B cell (primary cell): ENCODE measurements around the gene SLC15A4. TPM values are rescaled to one million over a fixed set of nuclear protein-coding genes. Genes with fewer than 3 reads are reported as not detected.
"Not testable (repeated sequence)": the region's sequence is repeated elsewhere in the genome, so short reads cannot be mapped to it uniquely, and the experiment has no call there.

ENCODE experiments used
- ATAC-seq: fragments of 200-7000 bp; cut with Tn5 transposase; one replicate; pipeline ENCODE4 v1.10.0; 2021; ENCODE audit warnings: low read depth, mild to moderate bottlenecking, moderate number of reproducible peaks, moderate library complexity
- CTCF ChIA-PET: fragments of 350-600 bp; sonication (Branson Sonifier 250); formaldehyde crosslinking; loops from one replicate; lab custom pipeline; 2021; ENCODE audit warnings: antibody characterized with exemption, inconsistent platforms; lab: Charles Lee
- POLR2A ChIA-PET: fragments of 350-600 bp; sonication (Branson Sonifier 250); formaldehyde crosslinking; loops from one replicate; lab custom pipeline; 2021; ENCODE audit warnings: antibody characterized with exemption; lab: Charles Lee
- DNase-seq: peaks from one replicate; pipeline ENCODE4 v3.0.0; 2013
- H2AFZ ChIP-seq: 2 replicates; pipeline ENCODE4 v1.6.1; 2012; ENCODE audit warnings: mild to moderate bottlenecking, low read depth, low read length; ENCODE audit not compliant: insufficient read depth, poor library complexity, severe bottlenecking
- H3K27ac ChIP-seq, 2 donors: 1 replicate in 1 of 2; 2 replicates in 1 of 2; pipeline ENCODE4 v1.5.1; 2012 to 2013; ENCODE audit warnings: low read length in 2 of 2, mild to moderate bottlenecking in 2 of 2, moderate library complexity in 1 of 2
- H3K27me3 ChIP-seq, 4 experiments: fragments of 200-600 bp in 1 of 4; sonication (generic) in 1 of 4; replicated peaks in 1 of 4; 1 replicate in 2 of 4; 2 replicates in 2 of 4; pipeline versions ENCODE4 v1.6.1 to v1.7.0; 2013 to 2016; ENCODE audit warnings: low read length in 3 of 4, mild to moderate bottlenecking in 2 of 4, mixed read lengths in 1 of 4, moderate library complexity in 1 of 4; ENCODE audit not compliant: insufficient read depth in 4 of 4, control insufficient read depth in 3 of 4; ENCODE audit errors: control extremely low read depth in 1 of 4
- H3K36me3 ChIP-seq, 2 experiments: replicated peaks in 1 of 2; 1 replicate in 1 of 2; 2 replicates in 1 of 2; pipeline versions ENCODE4 v1.6.1 to v1.7.1; 2013; ENCODE audit warnings: low read length in 1 of 2; ENCODE audit not compliant: insufficient read depth in 2 of 2, control insufficient read depth in 1 of 2; ENCODE audit errors: control extremely low read depth in 1 of 2, extremely low read depth in 1 of 2
- H3K4me1 ChIP-seq, 2 donors: fragments of 200-600 bp in 1 of 2; sonication (generic) in 1 of 2; 1 replicate in 1 of 2; 2 replicates in 1 of 2; pipeline versions ENCODE4 v1.5.1 to v1.6.1; 2013 to 2017; ENCODE audit warnings: low read length in 2 of 2; ENCODE audit not compliant: control insufficient read depth in 2 of 2, insufficient read depth in 2 of 2
- H3K4me2 ChIP-seq: replicated peaks from 2 replicates; pipeline ENCODE3; 2012; ENCODE audit warnings: mild to moderate bottlenecking, low read depth, low read length; ENCODE audit not compliant: poor library complexity, severe bottlenecking
- H3K4me3 ChIP-seq, 5 experiments: fragments of 200-600 bp in 1 of 5; sonication (generic) in 1 of 5; 1 replicate in 3 of 5; 2 replicates in 2 of 5; pipeline versions ENCODE4 v1.5.1 to v1.7.0; 2011 to 2016; ENCODE audit warnings: low read length in 4 of 5, mild to moderate bottlenecking in 4 of 5, low read depth in 2 of 5, control low read depth in 1 of 5, moderate library complexity in 1 of 5; ENCODE audit not compliant: insufficient read depth in 1 of 5; ENCODE audit errors: control extremely low read depth in 1 of 5, extremely low read depth in 1 of 5
- H3K79me2 ChIP-seq: fragments of 200-600 bp; sonication (generic); one replicate; pipeline ENCODE4 v1.6.0; 2016; ENCODE audit warnings: low read length; ENCODE audit not compliant: control insufficient read depth, insufficient read depth
- H3K9ac ChIP-seq: fragments of 200-600 bp; sonication (generic); 2 replicates; pipeline ENCODE4 v1.6.1; 2017; ENCODE audit warnings: mild to moderate bottlenecking, low read length, moderate library complexity
- H3K9me3 ChIP-seq, 3 donors: one replicate each; pipeline versions ENCODE4 v1.6.1 to v1.7.1; 2013; ENCODE audit warnings: low read length in 2 of 3; ENCODE audit not compliant: control insufficient read depth in 2 of 3, insufficient read depth in 1 of 3; ENCODE audit errors: control extremely low read depth in 1 of 3
- H4K20me1 ChIP-seq: 2 replicates; pipeline ENCODE4 v1.6.0; 2012; ENCODE audit warnings: mild to moderate bottlenecking, low read length; ENCODE audit not compliant: insufficient read depth, control insufficient read depth, poor library complexity, severe bottlenecking
- H3K27ac Mint-ChIP-seq: one replicate; pipeline ENCODE4 v1.8.0; 2021; ENCODE audit warnings: mixed read lengths
- H3K27me3 Mint-ChIP-seq: one replicate; pipeline ENCODE4 v1.8.0; 2021; ENCODE audit warnings: mixed read lengths
- H3K4me1 Mint-ChIP-seq: one replicate; pipeline ENCODE4 v1.8.0; 2021; ENCODE audit warnings: mixed read lengths
- H3K4me3 Mint-ChIP-seq: one replicate; pipeline ENCODE4 v1.8.0; 2021; ENCODE audit warnings: mixed read lengths
- H3K9me3 Mint-ChIP-seq: one replicate; pipeline ENCODE4 v1.8.0; 2022; ENCODE audit warnings: mixed read lengths; ENCODE audit not compliant: insufficient read depth
- CTCF ChIP-seq: fragments of 200-600 bp; IDR thresholded peaks from one replicate; pipeline ENCODE4 v1.8.0; 2022; ENCODE audit warnings: antibody characterized with exemption, mild to moderate bottlenecking
- EZH2 ChIP-seq: IDR thresholded peaks from 2 replicates; pipeline ENCODE4 v1.6.1; 2012; ENCODE audit warnings: borderline replicate concordance, low read depth, mild to moderate bottlenecking, moderate library complexity, low read length; ENCODE audit not compliant: insufficient read depth, poor library complexity, severe bottlenecking
- WGBS: methylation state at CpG from one replicate; pipeline ENCODE4 v1.1.5; 2013; ENCODE audit warnings: missing lambda C conversion rate; ENCODE audit not compliant: insufficient coverage; 5-methylcytosine and 5-hydroxymethylcytosine counted together
- intact Hi-C: fragments of 100-400 bp; cut with micrococcal nuclease; formaldehyde crosslinking; loops from one replicate; pipeline ENCODE4 v1.10.0; 2022
- polyA plus RNA-seq: library from polyadenylated mRNA; depleted of rRNA; stranded (reverse); fragments of >200 nt; gene quantifications from 2 replicates; pipeline ENCODE4 v1.2.3, GENCODE V29; 2012
- total RNA-seq, 2 donors: library from RNA; stranded (reverse); fragments of 120-200 nt in 1 of 2; gene quantifications; 1 replicate in 1 of 2; 2 replicates in 1 of 2; pipeline versions ENCODE4 v1.2.3 to v1.2.4, GENCODE V29; 2013 to 2022

Gene SLC15A4
- total and polyA plus RNA-seq, 2 donors (not counting 1 experiment from before 2014, with no cell fraction given), result 48.9 to 67.2 TPM

GRCh38 chr12:128852026-128852698, 28.4 kb upstream of the SLC15A4 start:
- Histone ChIP-seq H3K9ac (no peak overlapping the region), H3K4me3 (peak overlapping the region in 1 of 5 experiments; percentile 15), H3K9me3 (peaks cover 0 to 10% (median 0%) of the 10 kb centered on the region in 3 donors), H3K4me1 (peaks cover 10% of the 10 kb centered on the region in 2 donors), H2AFZ (no peak overlapping the region), H3K79me2 (no peaks in the 10 kb centered on the region), H3K36me3 (no peaks in the 10 kb centered on the region), H3K4me2 (no peak overlapping the region), H3K27me3 (peaks cover 0 to 37% (median 12%) of the 10 kb centered on the region in 4 experiments), H3K27ac (no peak overlapping the region), H4K20me1 (no peaks in the 10 kb centered on the region)
- TF ChIP-seq EZH2 (no peak), CTCF (no peak)
- 100% methylated on average over 3 of the region's 8 CpGs for WGBS
- Mint-ChIP-seq H3K27ac (no peak overlapping the region), H3K4me3 (peak overlapping the region; percentile 11), H3K4me1 (peaks cover 4% of the 10 kb centered on the region), H3K9me3 (no peaks in the 10 kb centered on the region), H3K27me3 (peaks cover 11% of the 10 kb centered on the region)
- CTCF ChIA-PET, result no interaction called here
- POLR2A ChIA-PET, result no interaction called here
- ATAC-seq (no peak), DNase-seq (no peak)
- intact Hi-C loops, result no loop called here

DNA sequence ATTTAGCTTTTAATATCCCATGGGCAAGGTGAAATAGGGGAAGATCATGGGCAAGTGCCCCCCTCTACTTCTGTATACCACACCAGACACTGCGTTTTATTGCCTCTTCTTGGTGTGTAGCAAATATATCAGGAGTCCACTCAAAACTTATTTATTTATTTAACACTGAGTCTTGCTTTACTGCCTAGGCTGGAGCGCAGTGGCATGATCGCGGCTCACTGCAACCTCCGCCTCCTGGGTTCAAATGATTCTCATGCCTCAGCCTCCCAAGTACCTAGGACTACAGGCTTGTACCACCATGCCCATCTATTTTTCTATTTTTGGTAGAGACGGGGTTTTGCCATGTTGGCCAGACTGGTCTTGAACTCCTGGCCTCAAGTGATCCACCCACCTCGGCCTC, 27.7 kb upstream of the SLC15A4 start:
- CTCF ChIA-PET, ATAC-seq: not testable (repeated sequence)

More for the DNA sequence above, 27.7 kb upstream of the SLC15A4 start:
- H3K27ac ChIP-seq, H3K4me3 ChIP-seq, H4K20me1 ChIP-seq, H3K27ac Mint-ChIP-seq, intact Hi-C loops, H3K36me3 ChIP-seq, H3K9me3 Mint-ChIP-seq, H3K4me1 Mint-ChIP-seq, H3K79me2 ChIP-seq, POLR2A ChIA-PET, H3K4me3 Mint-ChIP-seq, DNase-seq, H3K4me2 ChIP-seq, H3K9ac ChIP-seq, H2AFZ ChIP-seq: not testable (repeated sequence)
- H3K9me3 ChIP-seq, result peaks cover 0 to 11% (median 0%) of the 10 kb centered on the region in 3 donors
- 79% methylated on average over 2 of the region's 7 CpGs for WGBS
- peaks cover 11% of the 10 kb centered on the region for H3K27me3 Mint-ChIP-seq
- H3K4me1 ChIP-seq, result peaks cover 10% of the 10 kb centered on the region in 2 donors
- H3K27me3 ChIP-seq, result peaks cover 0 to 34% (median 12%) of the 10 kb centered on the region in 4 experiments
